Liver (tissue), 9 donors: ENCODE measurements around the gene HOXB2. TPM values are rescaled to one million over a fixed set of nuclear protein-coding genes. Genes with fewer than 3 reads are reported as not detected.

Experiments
- DNase-seq: peaks from one replicate; pipeline ENCODE4 v3.0.0-alpha.2; 2017; ENCODE audit warnings: low spot score
- H3K27ac ChIP-seq, 2 donors: one replicate each; pipeline ENCODE4 v1.7.0; 2013; ENCODE audit warnings: inconsistent platforms in 2 of 2, low read length in 2 of 2, control low read depth in 1 of 2, low read depth in 1 of 2, mild to moderate bottlenecking in 1 of 2
- H3K27me3 ChIP-seq, 4 donors: one replicate each; pipeline versions ENCODE4 v1.6.1 to v1.7.0; 2013; ENCODE audit warnings: low read length in 3 of 4, inconsistent platforms in 1 of 4, mild to moderate bottlenecking in 1 of 4, moderate library complexity in 1 of 4; ENCODE audit not compliant: control insufficient read depth in 4 of 4, insufficient read depth in 4 of 4
- H3K36me3 ChIP-seq, 4 donors: one replicate each; pipeline versions ENCODE4 v1.6.1 to v1.7.0; 2013; ENCODE audit warnings: low read length in 3 of 4, mild to moderate bottlenecking in 3 of 4, low read depth in 1 of 4, moderate library complexity in 1 of 4; ENCODE audit not compliant: control insufficient read depth in 4 of 4, insufficient read depth in 3 of 4
- H3K4me1 ChIP-seq, 4 donors: one replicate each; pipeline versions ENCODE4 v1.6.1 to v1.7.0; 2013; ENCODE audit warnings: low read length in 3 of 4, mild to moderate bottlenecking in 3 of 4, moderate library complexity in 1 of 4; ENCODE audit not compliant: control insufficient read depth in 4 of 4, insufficient read depth in 4 of 4
- H3K4me3 ChIP-seq, 3 donors: one replicate each; pipeline versions ENCODE4 v1.6.1 to v1.7.0; 2013; ENCODE audit warnings: low read length in 3 of 3, control low read depth in 1 of 3, low read depth in 1 of 3, mild to moderate bottlenecking in 1 of 3
- H3K9ac ChIP-seq, 2 donors: one replicate each; pipeline ENCODE4 v1.7.0; 2013; ENCODE audit warnings: low read length in 2 of 2, mild to moderate bottlenecking in 2 of 2, moderate library complexity in 2 of 2, control low read depth in 1 of 2, low read depth in 1 of 2
- H3K9me3 ChIP-seq, 4 donors: one replicate each; pipeline versions ENCODE4 v1.6.1 to v1.7.0; 2013; ENCODE audit warnings: low read length in 3 of 4; ENCODE audit not compliant: control insufficient read depth in 4 of 4
- ATF3 ChIP-seq: IDR thresholded peaks from 2 replicates; pipeline ENCODE4 v1.6.1; 2016; ENCODE audit warnings: antibody characterized with exemption
- EGR1 ChIP-seq, 2 donors: IDR thresholded peaks; 2 replicates each; pipeline ENCODE4 v1.6.1; 2016 to 2018; ENCODE audit warnings: antibody characterized with exemption in 2 of 2, low read depth in 2 of 2
- FOXA2 ChIP-seq: IDR thresholded peaks from 2 replicates; pipeline ENCODE4 v1.6.1; 2016; ENCODE audit warnings: antibody characterized with exemption
- HNF4A ChIP-seq, 2 donors: conservative IDR thresholded peaks; 2 replicates each; pipeline ENCODE4 v1.6.1; 2016; ENCODE audit warnings: antibody characterized with exemption in 2 of 2, mild to moderate bottlenecking in 2 of 2
- HNF4G ChIP-seq: IDR thresholded peaks from 2 replicates; pipeline ENCODE4 v1.6.1; 2016; ENCODE audit warnings: antibody characterized with exemption
- JUND ChIP-seq, 2 donors: IDR thresholded peaks; 2 replicates each; pipeline ENCODE4 v1.6.1; 2016; ENCODE audit warnings: antibody characterized with exemption in 2 of 2
- NR2F2 ChIP-seq: IDR thresholded peaks from 2 replicates; pipeline ENCODE4 v1.6.1; 2016; ENCODE audit warnings: antibody characterized with exemption
- RXRA ChIP-seq, 2 donors: IDR thresholded peaks; 2 replicates each; pipeline ENCODE4 v1.6.1; 2017 to 2018; ENCODE audit warnings: antibody characterized with exemption in 2 of 2, mild to moderate bottlenecking in 1 of 2
- SP1 ChIP-seq: IDR thresholded peaks from 2 replicates; pipeline ENCODE4 v1.6.1; 2018; ENCODE audit warnings: antibody characterized with exemption, mild to moderate bottlenecking
- YY1 ChIP-seq: IDR thresholded peaks from 2 replicates; pipeline ENCODE4 v1.6.1; 2016; ENCODE audit warnings: antibody characterized with exemption, mild to moderate bottlenecking
- WGBS: extraction: QIAGEN DNeasy Blood & Tissue Kit; methylation state at CpG from one replicate; pipeline ENCODE4 v1.1.7; 2013; 5-methylcytosine and 5-hydroxymethylcytosine counted together
- polyA plus RNA-seq, 2 donors: library from polyadenylated mRNA; stranded (reverse) in 1 of 2; unstranded in 1 of 2; fragments of 200-250 nt in 1 of 2; fragments of >200 nt in 1 of 2; fragmentation: Nextera tagmentation in 1 of 2; extraction: Ambion mirVana in 1 of 2; gene quantifications; one replicate each; pipeline versions ENCODE4 v1.2.1 to v1.2.3, GENCODE V29; 2013 to 2015
- total RNA-seq, 2 donors: library from RNA; depleted of rRNA; stranded (reverse); fragments of >200 nt; gene quantifications; one replicate each; pipeline ENCODE4 v1.2.3, GENCODE V29; 2014
- TF ChIP-seq, protein P1 (sequence below): IDR thresholded peaks from 2 replicates; pipeline ENCODE4 v1.6.1; 2016; ENCODE audit warnings: antibody characterized with exemption
- TF ChIP-seq, protein P2 (sequence below): IDR thresholded peaks from 2 replicates; pipeline ENCODE4 v1.6.1; 2016; ENCODE audit warnings: antibody characterized with exemption
- TF ChIP-seq, protein P3 (sequence below): fragments of 150-350 bp; IDR thresholded peaks from 2 replicates; pipeline ENCODE4 v1.5.1; 2017; ENCODE audit warnings: improper control_type of control experiment, low read depth, low read length; ENCODE audit not compliant: missing input control
- TF ChIP-seq, protein P4 (sequence below): IDR thresholded peaks from 2 replicates; pipeline ENCODE4 v1.6.1; 2016; ENCODE audit warnings: antibody characterized with exemption, mild to moderate bottlenecking
- donor health status: healthy.
- donor health status: healthy.
- donor health status: healthy.
- donor health status: healthy.
- donor health status: healthy.

The HOXB2 gene
- total and polyA plus RNA-seq, 4 donors: 0.67 to 2.5 (median 1.8) TPM

DNA sequence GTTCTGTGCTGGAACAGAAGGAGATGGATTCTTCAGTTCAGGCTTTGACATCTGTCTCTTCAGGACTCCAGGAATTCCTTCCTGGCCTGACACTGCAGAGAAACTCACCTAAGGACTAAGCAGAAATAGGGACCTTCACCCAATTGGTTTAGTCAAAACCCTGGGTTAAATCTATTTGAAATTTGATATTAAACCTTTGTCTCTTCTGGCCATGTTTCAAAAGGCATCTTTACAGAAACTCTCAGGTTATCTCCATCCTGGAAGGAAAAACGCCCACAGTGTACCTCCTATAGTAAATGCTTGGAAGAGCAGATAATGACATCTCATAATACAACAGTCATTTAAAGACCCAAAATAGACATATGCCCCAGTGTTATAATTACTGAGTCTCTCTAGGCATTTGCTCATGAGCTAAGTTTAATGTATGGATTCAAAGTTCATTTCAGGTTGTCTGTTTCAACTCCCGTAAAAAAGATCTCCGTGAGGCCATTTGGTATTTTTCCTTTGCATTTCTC lies 38.9 kb upstream of the HOXB2 start:
- Histone ChIP-seq H3K4me1 (peaks cover 3 to 24% (median 13%) of the 10 kb centered on the region in 4 donors), H3K9ac (no peak overlapping the region), H3K4me3 (no peak overlapping the region), H3K9me3 (no peaks in the 10 kb centered on the region), H3K36me3 (no peaks in the 10 kb centered on the region), H3K27me3 (peaks cover 4 to 30% (median 11%) of the 10 kb centered on the region in 4 donors), H3K27ac (no peak overlapping the region)
- DNase-seq: no peak
- TF ChIP-seq YY1 (no peak), ATF3 (no peak), HNF4G (no peak), JUND (IDR thresholded peaks at IDR 0.05) (no peak), HNF4A (conservative IDR thresholded peaks at IDR 0.05) (no peak), EGR1 (IDR thresholded peaks at IDR 0.05; ENCODE audit: low read depth in 2 of 2) (no peak), NR2F2 (no peak)
- TF ChIP-seq, protein P1, sequence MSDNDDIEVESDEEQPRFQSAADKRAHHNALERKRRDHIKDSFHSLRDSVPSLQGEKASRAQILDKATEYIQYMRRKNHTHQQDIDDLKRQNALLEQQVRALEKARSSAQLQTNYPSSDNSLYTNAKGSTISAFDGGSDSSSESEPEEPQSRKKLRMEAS: no peak
- TF ChIP-seq, protein P2, sequence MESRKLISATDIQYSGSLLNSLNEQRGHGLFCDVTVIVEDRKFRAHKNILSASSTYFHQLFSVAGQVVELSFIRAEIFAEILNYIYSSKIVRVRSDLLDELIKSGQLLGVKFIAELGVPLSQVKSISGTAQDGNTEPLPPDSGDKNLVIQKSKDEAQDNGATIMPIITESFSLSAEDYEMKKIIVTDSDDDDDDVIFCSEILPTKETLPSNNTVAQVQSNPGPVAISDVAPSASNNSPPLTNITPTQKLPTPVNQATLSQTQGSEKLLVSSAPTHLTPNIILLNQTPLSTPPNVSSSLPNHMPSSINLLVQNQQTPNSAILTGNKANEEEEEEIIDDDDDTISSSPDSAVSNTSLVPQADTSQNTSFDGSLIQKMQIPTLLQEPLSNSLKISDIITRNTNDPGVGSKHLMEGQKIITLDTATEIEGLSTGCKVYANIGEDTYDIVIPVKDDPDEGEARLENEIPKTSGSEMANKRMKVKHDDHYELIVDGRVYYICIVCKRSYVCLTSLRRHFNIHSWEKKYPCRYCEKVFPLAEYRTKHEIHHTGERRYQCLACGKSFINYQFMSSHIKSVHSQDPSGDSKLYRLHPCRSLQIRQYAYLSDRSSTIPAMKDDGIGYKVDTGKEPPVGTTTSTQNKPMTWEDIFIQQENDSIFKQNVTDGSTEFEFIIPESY: no peak
- TF ChIP-seq, protein P3, sequence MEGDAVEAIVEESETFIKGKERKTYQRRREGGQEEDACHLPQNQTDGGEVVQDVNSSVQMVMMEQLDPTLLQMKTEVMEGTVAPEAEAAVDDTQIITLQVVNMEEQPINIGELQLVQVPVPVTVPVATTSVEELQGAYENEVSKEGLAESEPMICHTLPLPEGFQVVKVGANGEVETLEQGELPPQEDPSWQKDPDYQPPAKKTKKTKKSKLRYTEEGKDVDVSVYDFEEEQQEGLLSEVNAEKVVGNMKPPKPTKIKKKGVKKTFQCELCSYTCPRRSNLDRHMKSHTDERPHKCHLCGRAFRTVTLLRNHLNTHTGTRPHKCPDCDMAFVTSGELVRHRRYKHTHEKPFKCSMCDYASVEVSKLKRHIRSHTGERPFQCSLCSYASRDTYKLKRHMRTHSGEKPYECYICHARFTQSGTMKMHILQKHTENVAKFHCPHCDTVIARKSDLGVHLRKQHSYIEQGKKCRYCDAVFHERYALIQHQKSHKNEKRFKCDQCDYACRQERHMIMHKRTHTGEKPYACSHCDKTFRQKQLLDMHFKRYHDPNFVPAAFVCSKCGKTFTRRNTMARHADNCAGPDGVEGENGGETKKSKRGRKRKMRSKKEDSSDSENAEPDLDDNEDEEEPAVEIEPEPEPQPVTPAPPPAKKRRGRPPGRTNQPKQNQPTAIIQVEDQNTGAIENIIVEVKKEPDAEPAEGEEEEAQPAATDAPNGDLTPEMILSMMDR: no peak
- WGBS: 41% methylated on average over 3 of the region's 3 CpGs

- Histone ChIP-seq H3K4me3 (no peak overlapping the region), H3K4me1 (peaks cover 3 to 24% (median 13%) of the 10 kb centered on the region in 4 donors)
- no peak for DNase-seq
These were observed 37.8 kb upstream of the HOXB2 start for GRCh38 chr17:48582750-48583069.

More at GRCh38 chr17:48582750-48583069, 37.8 kb upstream of the HOXB2 start:
- H3K9me3 ChIP-seq: no peaks in the 10 kb centered on the region
- H3K36me3 ChIP-seq: no peaks in the 10 kb centered on the region
- TF ChIP-seq HNF4A (conservative IDR thresholded peaks at IDR 0.05): no peak
- peak; percentile 2 for TF ChIP-seq SP1
- TF ChIP-seq YY1: no peak
- TF ChIP-seq FOXA2: no peak
- TF ChIP-seq, protein P4, sequence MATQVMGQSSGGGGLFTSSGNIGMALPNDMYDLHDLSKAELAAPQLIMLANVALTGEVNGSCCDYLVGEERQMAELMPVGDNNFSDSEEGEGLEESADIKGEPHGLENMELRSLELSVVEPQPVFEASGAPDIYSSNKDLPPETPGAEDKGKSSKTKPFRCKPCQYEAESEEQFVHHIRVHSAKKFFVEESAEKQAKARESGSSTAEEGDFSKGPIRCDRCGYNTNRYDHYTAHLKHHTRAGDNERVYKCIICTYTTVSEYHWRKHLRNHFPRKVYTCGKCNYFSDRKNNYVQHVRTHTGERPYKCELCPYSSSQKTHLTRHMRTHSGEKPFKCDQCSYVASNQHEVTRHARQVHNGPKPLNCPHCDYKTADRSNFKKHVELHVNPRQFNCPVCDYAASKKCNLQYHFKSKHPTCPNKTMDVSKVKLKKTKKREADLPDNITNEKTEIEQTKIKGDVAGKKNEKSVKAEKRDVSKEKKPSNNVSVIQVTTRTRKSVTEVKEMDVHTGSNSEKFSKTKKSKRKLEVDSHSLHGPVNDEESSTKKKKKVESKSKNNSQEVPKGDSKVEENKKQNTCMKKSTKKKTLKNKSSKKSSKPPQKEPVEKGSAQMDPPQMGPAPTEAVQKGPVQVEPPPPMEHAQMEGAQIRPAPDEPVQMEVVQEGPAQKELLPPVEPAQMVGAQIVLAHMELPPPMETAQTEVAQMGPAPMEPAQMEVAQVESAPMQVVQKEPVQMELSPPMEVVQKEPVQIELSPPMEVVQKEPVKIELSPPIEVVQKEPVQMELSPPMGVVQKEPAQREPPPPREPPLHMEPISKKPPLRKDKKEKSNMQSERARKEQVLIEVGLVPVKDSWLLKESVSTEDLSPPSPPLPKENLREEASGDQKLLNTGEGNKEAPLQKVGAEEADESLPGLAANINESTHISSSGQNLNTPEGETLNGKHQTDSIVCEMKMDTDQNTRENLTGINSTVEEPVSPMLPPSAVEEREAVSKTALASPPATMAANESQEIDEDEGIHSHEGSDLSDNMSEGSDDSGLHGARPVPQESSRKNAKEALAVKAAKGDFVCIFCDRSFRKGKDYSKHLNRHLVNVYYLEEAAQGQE: no peak
- TF ChIP-seq RXRA (IDR thresholded peaks at IDR 0.05): peak in 1 of 2 donors; percentile 4
- 22% methylated on average over 7 of the region's 7 CpGs for WGBS
- peak overlapping the region; percentile 75 to 82 for H3K27ac ChIP-seq
- peaks cover 4 to 30% (median 11%) of the 10 kb centered on the region in 4 donors for H3K27me3 ChIP-seq
- no peak overlapping the region for H3K9ac ChIP-seq
